Measurements from ENCODE around the gene IGFL4.
A peak's percentile ranks its signal among the peaks of the same experiment; 100 is the strongest.

The IGFL4 gene

DNA sequence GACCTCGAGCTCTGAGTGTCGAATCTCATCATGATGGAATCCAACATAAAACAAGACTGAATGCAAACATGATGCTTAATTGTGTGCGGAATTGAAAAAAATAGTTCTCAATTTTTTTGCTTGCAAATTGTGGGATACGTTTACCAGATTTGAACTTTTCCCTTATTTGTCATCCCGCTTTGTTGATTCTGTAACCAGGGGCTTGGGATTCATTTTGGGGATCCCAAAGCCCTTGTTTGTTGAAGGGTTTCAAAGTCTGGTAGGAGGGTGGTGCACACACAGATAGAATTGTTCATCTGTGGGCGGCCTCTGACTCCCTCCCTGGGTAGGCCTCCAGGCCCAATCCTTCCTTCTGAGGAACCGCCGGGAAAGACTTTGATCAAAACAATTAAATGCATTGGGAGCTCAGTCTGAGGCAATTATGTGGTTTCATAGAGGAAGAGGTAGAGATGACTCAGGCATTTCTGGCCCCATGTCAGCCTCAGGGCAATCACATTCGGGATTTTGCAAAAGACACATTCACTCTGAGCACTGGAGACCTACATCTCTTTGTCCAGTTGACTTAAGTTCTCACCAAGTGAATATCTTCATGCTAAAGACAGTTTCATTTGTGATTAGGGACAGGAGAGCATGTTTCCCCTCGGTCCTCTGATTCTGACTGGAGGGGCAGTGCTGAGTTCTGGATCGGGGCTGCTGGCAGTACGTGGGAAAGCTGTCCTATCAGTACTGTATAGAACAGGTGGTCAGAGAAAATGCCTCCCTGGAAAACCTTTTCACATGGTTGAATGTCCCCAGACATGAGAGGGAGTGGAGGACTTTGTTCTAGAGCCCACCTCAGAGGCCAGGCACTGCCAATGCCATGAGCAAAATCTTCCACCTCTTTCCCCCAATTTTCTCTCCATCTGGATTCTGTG lies 27.8 kb upstream of the IGFL4 start (continued):
- no peak; the same call in 1 of the 2 replicates for TF ChIP-seq ZNF621 (tag by site-specific recombination; IDR thresholded peaks at IDR 0.05)
- no peak for TF ChIP-seq ZNF354C (tag by site-specific recombination; IDR thresholded peaks at IDR 0.05; ENCODE audit: borderline replicate concordance, low read depth)
- TF ChIP-seq ZNF19 (tag by site-specific recombination; IDR thresholded peaks at IDR 0.05; ENCODE audit: low read depth), result no peak
- TF ChIP-seq OVOL3 (tag by site-specific recombination; IDR thresholded peaks at IDR 0.05), result no peak
- TF ChIP-seq, protein P1, sequence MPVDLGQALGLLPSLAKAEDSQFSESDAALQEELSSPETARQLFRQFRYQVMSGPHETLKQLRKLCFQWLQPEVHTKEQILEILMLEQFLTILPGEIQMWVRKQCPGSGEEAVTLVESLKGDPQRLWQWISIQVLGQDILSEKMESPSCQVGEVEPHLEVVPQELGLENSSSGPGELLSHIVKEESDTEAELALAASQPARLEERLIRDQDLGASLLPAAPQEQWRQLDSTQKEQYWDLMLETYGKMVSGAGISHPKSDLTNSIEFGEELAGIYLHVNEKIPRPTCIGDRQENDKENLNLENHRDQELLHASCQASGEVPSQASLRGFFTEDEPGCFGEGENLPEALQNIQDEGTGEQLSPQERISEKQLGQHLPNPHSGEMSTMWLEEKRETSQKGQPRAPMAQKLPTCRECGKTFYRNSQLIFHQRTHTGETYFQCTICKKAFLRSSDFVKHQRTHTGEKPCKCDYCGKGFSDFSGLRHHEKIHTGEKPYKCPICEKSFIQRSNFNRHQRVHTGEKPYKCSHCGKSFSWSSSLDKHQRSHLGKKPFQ (tag by site-specific recombination; IDR thresholded peaks at IDR 0.05), result no peak
- no peak for TF ChIP-seq GLI4 (tag by site-specific recombination; IDR thresholded peaks at IDR 0.05)
- TF ChIP-seq RBAK (tag by site-specific recombination; IDR thresholded peaks at IDR 0.05), result no peak
- TF ChIP-seq YY1 (tag by site-specific recombination; IDR thresholded peaks at IDR 0.05), result no peak
- no peak for TF ChIP-seq ZNF138 (tag by site-specific recombination; IDR thresholded peaks at IDR 0.05; ENCODE audit: borderline replicate concordance)
- TF ChIP-seq, protein P2, sequence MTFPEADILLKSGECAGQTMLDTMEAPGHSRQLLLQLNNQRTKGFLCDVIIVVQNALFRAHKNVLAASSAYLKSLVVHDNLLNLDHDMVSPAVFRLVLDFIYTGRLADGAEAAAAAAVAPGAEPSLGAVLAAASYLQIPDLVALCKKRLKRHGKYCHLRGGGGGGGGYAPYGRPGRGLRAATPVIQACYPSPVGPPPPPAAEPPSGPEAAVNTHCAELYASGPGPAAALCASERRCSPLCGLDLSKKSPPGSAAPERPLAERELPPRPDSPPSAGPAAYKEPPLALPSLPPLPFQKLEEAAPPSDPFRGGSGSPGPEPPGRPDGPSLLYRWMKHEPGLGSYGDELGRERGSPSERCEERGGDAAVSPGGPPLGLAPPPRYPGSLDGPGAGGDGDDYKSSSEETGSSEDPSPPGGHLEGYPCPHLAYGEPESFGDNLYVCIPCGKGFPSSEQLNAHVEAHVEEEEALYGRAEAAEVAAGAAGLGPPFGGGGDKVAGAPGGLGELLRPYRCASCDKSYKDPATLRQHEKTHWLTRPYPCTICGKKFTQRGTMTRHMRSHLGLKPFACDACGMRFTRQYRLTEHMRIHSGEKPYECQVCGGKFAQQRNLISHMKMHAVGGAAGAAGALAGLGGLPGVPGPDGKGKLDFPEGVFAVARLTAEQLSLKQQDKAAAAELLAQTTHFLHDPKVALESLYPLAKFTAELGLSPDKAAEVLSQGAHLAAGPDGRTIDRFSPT (tag by site-specific recombination; IDR thresholded peaks at IDR 0.05), result peak; percentile 29; the same call in 1 of the 2 replicates
- no peak for TF ChIP-seq ZNF776 (tag by site-specific recombination; IDR thresholded peaks at IDR 0.05; ENCODE audit: borderline replicate concordance)
- TF ChIP-seq ZSCAN23 (tag by site-specific recombination; IDR thresholded peaks at IDR 0.05), result no peak
- no peak for TF ChIP-seq ZNF510 (tag by site-specific recombination; IDR thresholded peaks at IDR 0.05; ENCODE audit: insufficient replicate concordance)
- TF ChIP-seq ZNF324 (tag by site-specific recombination; IDR thresholded peaks at IDR 0.05), result no peak
- TF ChIP-seq KLF8 (tag by site-specific recombination; IDR thresholded peaks at IDR 0.05), result 0 out of 2 replicates have a peak, but pooled peaks have one; percentile 52
- TF ChIP-seq ZNF768 (tag by site-specific recombination; IDR thresholded peaks at IDR 0.05), result no peak
- TF ChIP-seq ZNF169 (tag by site-specific recombination; IDR thresholded peaks at IDR 0.05), result no peak
- no peak for TF ChIP-seq ZNF121 (tag by site-specific recombination; IDR thresholded peaks at IDR 0.05)
- TF ChIP-seq, protein P3, sequence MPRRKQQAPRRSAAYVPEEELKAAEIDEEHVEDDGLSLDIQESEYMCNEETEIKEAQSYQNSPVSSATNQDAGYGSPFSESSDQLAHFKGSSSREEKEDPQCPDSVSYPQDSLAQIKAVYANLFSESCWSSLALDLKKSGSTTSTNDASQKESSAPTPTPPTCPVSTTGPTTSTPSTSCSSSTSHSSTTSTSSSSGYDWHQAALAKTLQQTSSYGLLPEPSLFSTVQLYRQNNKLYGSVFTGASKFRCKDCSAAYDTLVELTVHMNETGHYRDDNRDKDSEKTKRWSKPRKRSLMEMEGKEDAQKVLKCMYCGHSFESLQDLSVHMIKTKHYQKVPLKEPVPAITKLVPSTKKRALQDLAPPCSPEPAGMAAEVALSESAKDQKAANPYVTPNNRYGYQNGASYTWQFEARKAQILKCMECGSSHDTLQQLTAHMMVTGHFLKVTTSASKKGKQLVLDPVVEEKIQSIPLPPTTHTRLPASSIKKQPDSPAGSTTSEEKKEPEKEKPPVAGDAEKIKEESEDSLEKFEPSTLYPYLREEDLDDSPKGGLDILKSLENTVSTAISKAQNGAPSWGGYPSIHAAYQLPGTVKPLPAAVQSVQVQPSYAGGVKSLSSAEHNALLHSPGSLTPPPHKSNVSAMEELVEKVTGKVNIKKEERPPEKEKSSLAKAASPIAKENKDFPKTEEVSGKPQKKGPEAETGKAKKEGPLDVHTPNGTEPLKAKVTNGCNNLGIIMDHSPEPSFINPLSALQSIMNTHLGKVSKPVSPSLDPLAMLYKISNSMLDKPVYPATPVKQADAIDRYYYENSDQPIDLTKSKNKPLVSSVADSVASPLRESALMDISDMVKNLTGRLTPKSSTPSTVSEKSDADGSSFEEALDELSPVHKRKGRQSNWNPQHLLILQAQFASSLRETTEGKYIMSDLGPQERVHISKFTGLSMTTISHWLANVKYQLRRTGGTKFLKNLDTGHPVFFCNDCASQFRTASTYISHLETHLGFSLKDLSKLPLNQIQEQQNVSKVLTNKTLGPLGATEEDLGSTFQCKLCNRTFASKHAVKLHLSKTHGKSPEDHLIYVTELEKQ (tag by site-specific recombination; IDR thresholded peaks at IDR 0.05; ENCODE audit: borderline replicate concordance), result peak; percentile 61; the same call in 1 of the 2 replicates
- TF ChIP-seq, protein P4, sequence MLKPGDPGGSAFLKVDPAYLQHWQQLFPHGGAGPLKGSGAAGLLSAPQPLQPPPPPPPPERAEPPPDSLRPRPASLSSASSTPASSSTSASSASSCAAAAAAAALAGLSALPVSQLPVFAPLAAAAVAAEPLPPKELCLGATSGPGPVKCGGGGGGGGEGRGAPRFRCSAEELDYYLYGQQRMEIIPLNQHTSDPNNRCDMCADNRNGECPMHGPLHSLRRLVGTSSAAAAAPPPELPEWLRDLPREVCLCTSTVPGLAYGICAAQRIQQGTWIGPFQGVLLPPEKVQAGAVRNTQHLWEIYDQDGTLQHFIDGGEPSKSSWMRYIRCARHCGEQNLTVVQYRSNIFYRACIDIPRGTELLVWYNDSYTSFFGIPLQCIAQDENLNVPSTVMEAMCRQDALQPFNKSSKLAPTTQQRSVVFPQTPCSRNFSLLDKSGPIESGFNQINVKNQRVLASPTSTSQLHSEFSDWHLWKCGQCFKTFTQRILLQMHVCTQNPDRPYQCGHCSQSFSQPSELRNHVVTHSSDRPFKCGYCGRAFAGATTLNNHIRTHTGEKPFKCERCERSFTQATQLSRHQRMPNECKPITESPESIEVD (tag by site-specific recombination; IDR thresholded peaks at IDR 0.05), result no peak
- TF ChIP-seq ZIC2 (tag by site-specific recombination; IDR thresholded peaks at IDR 0.05), result peak; percentile 47
- TF ChIP-seq ZNF530 (tag by site-specific recombination; IDR thresholded peaks at IDR 0.05; ENCODE audit: low read depth), result no peak
- no peak for TF ChIP-seq ZNF394 (tag by site-specific recombination; IDR thresholded peaks at IDR 0.05; ENCODE audit: borderline replicate concordance)
- TF ChIP-seq KLF7 (tag by site-specific recombination; IDR thresholded peaks at IDR 0.05; ENCODE audit: borderline replicate concordance), result no peak
- TF ChIP-seq ZNF555 (tag by site-specific recombination; conservative IDR thresholded peaks at IDR 0.05), result no peak
- 0 out of 2 replicates have a peak, but pooled peaks have one; percentile 24 for TF ChIP-seq ZNF184 (tag by site-specific recombination; IDR thresholded peaks at IDR 0.05)
- TF ChIP-seq ZNF549 (tag by site-specific recombination; IDR thresholded peaks at IDR 0.05), result no peak
- peak; percentile 94 for TF ChIP-seq ZNF366 (tag by site-specific recombination; conservative IDR thresholded peaks at IDR 0.05)
- TF ChIP-seq, protein P5, sequence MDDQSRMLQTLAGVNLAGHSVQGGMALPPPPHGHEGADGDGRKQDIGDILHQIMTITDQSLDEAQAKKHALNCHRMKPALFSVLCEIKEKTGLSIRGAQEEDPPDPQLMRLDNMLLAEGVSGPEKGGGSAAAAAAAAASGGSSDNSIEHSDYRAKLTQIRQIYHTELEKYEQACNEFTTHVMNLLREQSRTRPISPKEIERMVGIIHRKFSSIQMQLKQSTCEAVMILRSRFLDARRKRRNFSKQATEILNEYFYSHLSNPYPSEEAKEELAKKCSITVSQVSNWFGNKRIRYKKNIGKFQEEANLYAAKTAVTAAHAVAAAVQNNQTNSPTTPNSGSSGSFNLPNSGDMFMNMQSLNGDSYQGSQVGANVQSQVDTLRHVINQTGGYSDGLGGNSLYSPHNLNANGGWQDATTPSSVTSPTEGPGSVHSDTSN (CRISPR knock-in tag; IDR thresholded peaks at IDR 0.05), result no peak
